HL-60 (cell line): Measurements from ENCODE around the gene ADGRA1.

Source experiments
- DNase-seq, 2 experiments: peaks; one replicate each; pipeline ENCODE4 v3.0.0-alpha.2; 2010 to 2020; ENCODE audit warnings: low read depth in 1 of 2, low spot score in 1 of 2
- H3K27ac ChIP-seq: fragments of 250-450 bp; sonication (Bioruptor Pico); replicated peaks from 2 replicates; pipeline ENCODE4 v1.5.1; 2020; ENCODE audit warnings: mild to moderate bottlenecking, moderate library complexity
- H3K27me3 ChIP-seq: fragments of 250-450 bp; sonication (Bioruptor Pico); 2 replicates; pipeline ENCODE4 v1.5.1; 2021; ENCODE audit warnings: mild to moderate bottlenecking, moderate library complexity; ENCODE audit not compliant: insufficient read depth, poor library complexity, severe bottlenecking
- H3K4me3 ChIP-seq: replicated peaks from 2 replicates; pipeline ENCODE4 v1.5.1; 2011; ENCODE audit warnings: mild to moderate bottlenecking, control low read depth, low read length; ENCODE audit not compliant: insufficient read depth
- GABPA ChIP-seq: IDR thresholded peaks from 2 replicates; pipeline ENCODE4 v1.6.1; 2012; ENCODE audit warnings: low read depth
- POLR2AphosphoS5 ChIP-seq: IDR thresholded peaks from 2 replicates; pipeline ENCODE4 v1.6.1; 2012; ENCODE audit warnings: low read depth
- SPI1 ChIP-seq: IDR thresholded peaks from 2 replicates; pipeline ENCODE4 v1.6.1; 2012; ENCODE audit warnings: low read depth, mild to moderate bottlenecking, borderline replicate concordance
- TF ChIP-seq, protein P1 (sequence below): IDR thresholded peaks from one replicate; pipeline ENCODE4 v1.5.1; 2011; ENCODE audit warnings: low read length, control low read depth, inconsistent platforms; ENCODE audit not compliant: insufficient read depth
- TF ChIP-seq, protein P2 (sequence below): IDR thresholded peaks from 2 replicates; pipeline ENCODE4 v1.6.1; 2012; ENCODE audit warnings: low read depth; ENCODE audit not compliant: insufficient replicate concordance

The ADGRA1 gene

DNA sequence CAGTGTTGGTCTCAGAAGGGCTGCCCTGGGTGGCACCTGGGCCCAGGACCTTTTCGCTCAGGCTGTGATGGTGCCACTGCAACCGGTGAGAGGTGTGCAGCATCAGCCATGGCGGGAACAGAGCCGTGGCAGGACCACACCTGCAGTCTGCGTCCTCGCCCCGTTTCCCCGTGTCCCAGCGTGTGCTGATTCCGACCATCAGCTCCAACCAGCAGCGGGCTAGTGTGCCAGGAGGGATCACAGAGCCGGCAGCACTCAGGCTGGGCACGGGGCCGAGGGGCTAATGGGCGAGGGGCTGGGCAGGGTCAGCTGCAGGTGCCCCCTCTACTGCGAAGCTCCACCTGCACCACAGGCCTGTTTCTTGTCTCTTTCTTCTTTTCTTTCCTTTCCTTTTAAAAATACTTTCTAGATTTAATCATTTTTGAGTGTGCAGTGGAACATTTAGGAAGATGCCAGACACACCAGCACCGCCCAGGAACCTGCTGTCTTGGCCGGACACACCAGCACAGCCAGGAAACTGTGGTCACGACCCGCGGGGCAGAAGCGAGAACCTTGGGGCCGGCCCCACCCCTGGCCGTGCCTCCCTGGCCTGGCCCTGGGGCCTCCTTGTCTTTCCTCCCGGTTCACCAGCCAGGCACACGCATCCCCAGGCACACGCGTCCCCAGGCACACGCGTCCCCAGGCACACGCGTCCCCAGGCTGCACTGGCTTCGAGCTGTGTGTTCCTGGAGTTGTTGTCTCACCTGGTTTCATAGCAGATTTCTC, 34.6 kb downstream of the ADGRA1 start:
- no peak for DNase-seq
- TF ChIP-seq SPI1 (no peak), GABPA (no peak)
- no peak overlapping the region for H3K4me3 ChIP-seq

DNA sequence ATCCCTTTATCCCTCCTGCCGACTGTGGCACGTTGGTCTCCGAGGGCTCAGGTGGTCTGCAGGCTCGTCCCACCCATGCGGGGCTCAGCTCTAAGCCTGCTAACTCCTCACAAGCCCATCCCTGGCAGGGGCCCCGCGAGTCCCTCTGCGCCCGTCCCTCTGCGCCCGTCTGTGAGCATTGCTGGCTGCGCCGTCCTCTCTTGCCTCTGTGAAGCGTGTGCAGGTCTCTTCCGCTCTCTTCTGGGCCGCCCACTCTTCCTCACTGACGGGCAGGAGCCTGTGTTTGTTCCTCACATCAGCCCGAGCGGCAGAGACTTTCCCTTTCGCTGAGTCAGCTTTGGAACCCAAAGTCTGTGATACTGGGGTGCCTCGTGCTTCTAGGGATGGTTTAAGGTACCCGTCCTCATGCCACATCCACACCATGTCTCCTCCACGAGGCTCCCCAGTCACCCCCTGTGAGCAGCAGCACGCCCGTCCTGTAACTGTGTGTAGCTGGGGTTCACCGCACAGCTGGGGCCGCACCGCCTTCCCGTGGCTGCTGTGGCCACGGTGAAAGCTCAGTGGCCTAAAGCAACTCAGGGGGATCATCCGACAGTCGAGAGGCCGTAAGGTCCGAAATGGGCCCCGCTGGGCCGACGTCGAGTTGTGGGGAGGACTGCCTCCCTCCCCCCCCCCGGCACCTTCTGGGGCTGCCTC, 35.5 kb downstream of the ADGRA1 start:
- H3K27ac ChIP-seq, result no peak overlapping the region
- H3K4me3 ChIP-seq, result no peak overlapping the region
- H3K27me3 ChIP-seq, result peaks cover 15% of the 10 kb centered on the region
- DNase-seq, result no peak
- TF ChIP-seq, protein P1, sequence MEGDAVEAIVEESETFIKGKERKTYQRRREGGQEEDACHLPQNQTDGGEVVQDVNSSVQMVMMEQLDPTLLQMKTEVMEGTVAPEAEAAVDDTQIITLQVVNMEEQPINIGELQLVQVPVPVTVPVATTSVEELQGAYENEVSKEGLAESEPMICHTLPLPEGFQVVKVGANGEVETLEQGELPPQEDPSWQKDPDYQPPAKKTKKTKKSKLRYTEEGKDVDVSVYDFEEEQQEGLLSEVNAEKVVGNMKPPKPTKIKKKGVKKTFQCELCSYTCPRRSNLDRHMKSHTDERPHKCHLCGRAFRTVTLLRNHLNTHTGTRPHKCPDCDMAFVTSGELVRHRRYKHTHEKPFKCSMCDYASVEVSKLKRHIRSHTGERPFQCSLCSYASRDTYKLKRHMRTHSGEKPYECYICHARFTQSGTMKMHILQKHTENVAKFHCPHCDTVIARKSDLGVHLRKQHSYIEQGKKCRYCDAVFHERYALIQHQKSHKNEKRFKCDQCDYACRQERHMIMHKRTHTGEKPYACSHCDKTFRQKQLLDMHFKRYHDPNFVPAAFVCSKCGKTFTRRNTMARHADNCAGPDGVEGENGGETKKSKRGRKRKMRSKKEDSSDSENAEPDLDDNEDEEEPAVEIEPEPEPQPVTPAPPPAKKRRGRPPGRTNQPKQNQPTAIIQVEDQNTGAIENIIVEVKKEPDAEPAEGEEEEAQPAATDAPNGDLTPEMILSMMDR, result no peak
- TF ChIP-seq, protein P2, sequence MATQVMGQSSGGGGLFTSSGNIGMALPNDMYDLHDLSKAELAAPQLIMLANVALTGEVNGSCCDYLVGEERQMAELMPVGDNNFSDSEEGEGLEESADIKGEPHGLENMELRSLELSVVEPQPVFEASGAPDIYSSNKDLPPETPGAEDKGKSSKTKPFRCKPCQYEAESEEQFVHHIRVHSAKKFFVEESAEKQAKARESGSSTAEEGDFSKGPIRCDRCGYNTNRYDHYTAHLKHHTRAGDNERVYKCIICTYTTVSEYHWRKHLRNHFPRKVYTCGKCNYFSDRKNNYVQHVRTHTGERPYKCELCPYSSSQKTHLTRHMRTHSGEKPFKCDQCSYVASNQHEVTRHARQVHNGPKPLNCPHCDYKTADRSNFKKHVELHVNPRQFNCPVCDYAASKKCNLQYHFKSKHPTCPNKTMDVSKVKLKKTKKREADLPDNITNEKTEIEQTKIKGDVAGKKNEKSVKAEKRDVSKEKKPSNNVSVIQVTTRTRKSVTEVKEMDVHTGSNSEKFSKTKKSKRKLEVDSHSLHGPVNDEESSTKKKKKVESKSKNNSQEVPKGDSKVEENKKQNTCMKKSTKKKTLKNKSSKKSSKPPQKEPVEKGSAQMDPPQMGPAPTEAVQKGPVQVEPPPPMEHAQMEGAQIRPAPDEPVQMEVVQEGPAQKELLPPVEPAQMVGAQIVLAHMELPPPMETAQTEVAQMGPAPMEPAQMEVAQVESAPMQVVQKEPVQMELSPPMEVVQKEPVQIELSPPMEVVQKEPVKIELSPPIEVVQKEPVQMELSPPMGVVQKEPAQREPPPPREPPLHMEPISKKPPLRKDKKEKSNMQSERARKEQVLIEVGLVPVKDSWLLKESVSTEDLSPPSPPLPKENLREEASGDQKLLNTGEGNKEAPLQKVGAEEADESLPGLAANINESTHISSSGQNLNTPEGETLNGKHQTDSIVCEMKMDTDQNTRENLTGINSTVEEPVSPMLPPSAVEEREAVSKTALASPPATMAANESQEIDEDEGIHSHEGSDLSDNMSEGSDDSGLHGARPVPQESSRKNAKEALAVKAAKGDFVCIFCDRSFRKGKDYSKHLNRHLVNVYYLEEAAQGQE, result no peak

More for the DNA sequence above, 34.6 kb downstream of the ADGRA1 start:
- Histone ChIP-seq H3K27ac (no peak overlapping the region), H3K27me3 (peaks cover 15% of the 10 kb centered on the region)

DNA sequence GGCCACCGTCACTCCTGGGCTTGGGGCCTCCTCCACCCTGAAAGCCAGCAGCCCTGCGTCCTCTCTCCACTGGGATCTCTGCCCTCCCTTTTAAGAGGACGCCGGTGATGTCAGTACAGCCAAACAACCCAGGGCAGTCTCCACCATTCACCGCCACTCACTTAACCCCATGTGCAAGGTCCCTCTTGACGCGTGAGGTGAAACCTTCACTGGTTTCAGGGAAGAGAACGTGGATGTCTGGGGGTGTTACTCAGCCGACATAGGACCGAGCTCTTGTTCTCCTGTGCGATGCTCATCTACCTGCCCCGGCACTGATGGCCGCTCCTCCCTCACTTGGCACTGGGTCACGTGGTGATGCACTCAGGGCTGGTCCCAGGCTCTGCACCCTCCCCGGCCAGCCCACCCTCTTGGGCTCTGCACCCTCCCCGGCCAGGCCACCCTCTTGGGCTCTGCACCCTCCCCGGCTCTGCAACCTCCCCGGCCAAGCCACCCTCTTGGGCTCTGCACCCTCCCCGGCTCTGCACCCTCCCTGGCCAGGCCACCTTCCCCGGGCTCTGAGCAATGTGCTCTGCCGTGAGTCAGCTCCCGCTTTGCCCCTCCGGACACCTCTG, 36.1 kb downstream of the ADGRA1 start:
- peaks cover 15% of the 10 kb centered on the region for H3K27me3 ChIP-seq
- TF ChIP-seq, protein P2, result no peak
- TF ChIP-seq, protein P1, result no peak
- no peak for TF ChIP-seq SPI1
- no peak for TF ChIP-seq POLR2AphosphoS5
- TF ChIP-seq GABPA, result no peak

DNA sequence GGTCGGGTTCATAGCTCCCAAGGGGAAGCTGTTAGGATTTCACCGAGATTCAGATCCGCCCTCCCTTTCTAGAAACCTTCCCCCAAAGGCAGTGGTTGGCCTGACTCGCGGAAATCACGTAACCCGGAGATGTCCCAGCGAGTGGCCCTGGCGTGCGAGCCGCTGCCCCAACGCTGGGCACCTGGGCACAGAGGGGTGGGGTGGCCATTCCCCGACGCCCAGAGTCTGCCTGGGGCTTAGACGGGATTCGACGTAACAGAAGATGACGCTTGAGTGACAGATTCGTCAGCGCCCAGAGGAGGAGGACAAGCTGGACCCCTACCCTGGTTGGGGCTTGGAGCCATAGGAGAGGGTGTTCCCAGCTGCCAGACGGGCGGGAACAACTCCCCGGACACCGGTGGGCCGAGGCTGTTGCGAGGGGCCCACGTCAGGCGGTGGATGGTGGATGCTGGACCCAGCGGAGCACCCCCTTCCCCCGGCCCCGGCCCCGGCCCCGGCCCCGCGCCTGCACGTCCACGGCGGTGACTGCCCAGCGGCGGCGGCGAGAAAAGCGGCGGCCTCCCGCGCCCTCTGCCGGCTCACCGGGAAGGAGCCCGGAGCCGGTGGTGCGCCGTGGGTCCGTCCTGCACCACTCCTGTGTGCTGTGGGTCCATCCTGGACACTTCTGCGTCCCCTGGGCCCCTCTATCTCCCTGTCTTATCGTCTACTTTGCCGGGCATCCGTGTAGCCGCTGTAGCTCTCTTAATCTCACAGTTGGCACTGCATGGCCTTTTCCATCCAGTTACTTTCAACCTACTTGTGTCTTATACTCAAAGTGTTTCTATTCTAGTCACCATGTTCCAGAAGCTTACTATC, 36.9 kb downstream of the ADGRA1 start:
- no peak for DNase-seq
- Histone ChIP-seq H3K27ac (no peak overlapping the region), H3K4me3 (no peak overlapping the region), H3K27me3 (peaks cover 15% of the 10 kb centered on the region)
- TF ChIP-seq GABPA, result no peak
- TF ChIP-seq POLR2AphosphoS5, result no peak
- no peak for TF ChIP-seq SPI1
- TF ChIP-seq, protein P2, result no peak
- TF ChIP-seq, protein P1, result no peak

More for the DNA sequence above, 36.1 kb downstream of the ADGRA1 start:
- Histone ChIP-seq H3K27ac (no peak overlapping the region), H3K4me3 (no peak overlapping the region)
- DNase-seq, result no peak
